Body of pancreas (tissue), 4 donors: ENCODE measurements around the gene C17orf67.

Experiments
- POLR2A ChIP-seq, 3 donors: fragments of 450-650 bp; IDR thresholded peaks; one replicate each; pipeline ENCODE4 v1.6.1; 2016; ENCODE audit warnings: antibody characterized with exemption in 3 of 3, mild to moderate bottlenecking in 2 of 3
- TF ChIP-seq, protein P1 (sequence below), 7 experiments: fragments of 450-650 bp in 4 of 7; fragments of 200-600 bp in 3 of 7; sonication (generic) in 3 of 7; IDR thresholded peaks; one replicate each; pipeline ENCODE4 v1.5.1; 2016 to 2019; ENCODE audit warnings: antibody characterized with exemption in 7 of 7

DNA sequence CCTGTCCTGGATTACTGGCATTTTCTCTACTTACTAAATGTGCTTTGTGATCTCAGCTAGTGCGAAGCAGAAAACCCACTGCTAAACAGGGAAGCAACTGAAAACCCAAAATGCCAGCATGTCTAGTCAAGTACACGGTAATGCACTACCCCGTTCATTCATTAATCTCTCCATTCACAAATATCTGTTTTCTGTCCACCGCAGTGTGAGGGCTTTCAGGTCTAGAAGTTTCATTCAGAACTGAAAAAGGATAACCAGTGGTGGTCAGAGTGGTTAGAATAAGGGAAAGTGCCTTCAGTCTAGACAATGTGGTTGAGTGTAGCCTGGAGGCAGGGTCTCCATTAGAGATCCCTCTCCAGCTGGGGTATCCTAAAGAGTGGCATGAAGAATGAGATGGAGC lies 68.3 kb downstream of the C17orf67 start:
- TF ChIP-seq, protein P1, sequence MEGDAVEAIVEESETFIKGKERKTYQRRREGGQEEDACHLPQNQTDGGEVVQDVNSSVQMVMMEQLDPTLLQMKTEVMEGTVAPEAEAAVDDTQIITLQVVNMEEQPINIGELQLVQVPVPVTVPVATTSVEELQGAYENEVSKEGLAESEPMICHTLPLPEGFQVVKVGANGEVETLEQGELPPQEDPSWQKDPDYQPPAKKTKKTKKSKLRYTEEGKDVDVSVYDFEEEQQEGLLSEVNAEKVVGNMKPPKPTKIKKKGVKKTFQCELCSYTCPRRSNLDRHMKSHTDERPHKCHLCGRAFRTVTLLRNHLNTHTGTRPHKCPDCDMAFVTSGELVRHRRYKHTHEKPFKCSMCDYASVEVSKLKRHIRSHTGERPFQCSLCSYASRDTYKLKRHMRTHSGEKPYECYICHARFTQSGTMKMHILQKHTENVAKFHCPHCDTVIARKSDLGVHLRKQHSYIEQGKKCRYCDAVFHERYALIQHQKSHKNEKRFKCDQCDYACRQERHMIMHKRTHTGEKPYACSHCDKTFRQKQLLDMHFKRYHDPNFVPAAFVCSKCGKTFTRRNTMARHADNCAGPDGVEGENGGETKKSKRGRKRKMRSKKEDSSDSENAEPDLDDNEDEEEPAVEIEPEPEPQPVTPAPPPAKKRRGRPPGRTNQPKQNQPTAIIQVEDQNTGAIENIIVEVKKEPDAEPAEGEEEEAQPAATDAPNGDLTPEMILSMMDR (IDR thresholded peaks at IDR 0.05): no peak
- no peak for TF ChIP-seq POLR2A (IDR thresholded peaks at IDR 0.05)
